Uterus (tissue), 4 donors: ENCODE measurements around the gene ARSI. TPM values are rescaled to one million over a fixed set of nuclear protein-coding genes. Genes with fewer than 3 reads are reported as not detected.

Experiments used
- DNase-seq, 2 donors: peaks; one replicate each; pipeline ENCODE4 v3.0.0-alpha.2; 2019 to 2020
- H3K27ac ChIP-seq, 2 donors: fragments of 200-600 bp; sonication (generic); 1 replicate in 1 of 2; 2 replicates in 1 of 2; pipeline ENCODE4 v1.5.1; 2016 to 2018
- H3K27me3 ChIP-seq, 2 donors: fragments of 200-600 bp; sonication (generic); one replicate each; pipeline ENCODE4 v1.5.1; 2018 to 2019; ENCODE audit warnings: control low read depth in 1 of 2
- H3K36me3 ChIP-seq, 2 donors: fragments of 200-600 bp; sonication (generic); one replicate each; pipeline ENCODE4 v1.5.1; 2019; ENCODE audit warnings: control low read depth in 1 of 2
- H3K4me1 ChIP-seq, 2 donors: fragments of 200-600 bp; sonication (generic); one replicate each; pipeline ENCODE4 v1.5.1; 2018 to 2019; ENCODE audit warnings: control low read depth in 1 of 2
- H3K4me3 ChIP-seq, 2 donors: fragments of 200-600 bp; sonication (generic); 1 replicate in 1 of 2; 2 replicates in 1 of 2; pipeline ENCODE4 v1.5.1; 2018 to 2019; ENCODE audit warnings: mild to moderate bottlenecking in 1 of 2
- H3K9me3 ChIP-seq, 2 donors: fragments of 200-600 bp; sonication (generic); one replicate each; pipeline ENCODE4 v1.5.1; 2019; ENCODE audit warnings: control low read depth in 1 of 2
- POLR2A ChIP-seq, 2 donors: fragments of 450-650 bp; IDR thresholded peaks; one replicate each; pipeline ENCODE4 v1.6.1; 2016; ENCODE audit warnings: antibody characterized with exemption in 2 of 2, mild to moderate bottlenecking in 1 of 2, moderate library complexity in 1 of 2
- intact Hi-C: fragments of 100-400 bp; cut with DNase I; formaldehyde crosslinking; loops from one replicate; pipeline ENCODE4 v1.15.1; 2023; ENCODE audit warnings: low total_unique reads
- total RNA-seq, 4 donors: library from RNA; depleted of rRNA in 3 of 4; stranded (reverse); fragments of >200 nt in 3 of 4; gene quantifications; one replicate each; pipeline versions ENCODE4 v1.1.0 to v1.2.4, GENCODE V29; 2014 to 2023
- TF ChIP-seq, protein P1 (sequence below), 4 experiments: fragments of 200-600 bp in 2 of 4; fragments of 450-650 bp in 2 of 4; sonication (generic) in 2 of 4; IDR thresholded peaks; one replicate each; pipeline ENCODE4 v1.5.1; 2016 to 2019; ENCODE audit warnings: antibody characterized with exemption in 4 of 4, mild to moderate bottlenecking in 2 of 4, moderate library complexity in 1 of 4
- donor health status: DM: yes; HTN: yes; CAD: no.

ARSI gene
- total RNA-seq, 4 donors from 2014 or later, result 4.3 to 15.1 (median 5.7) TPM

- H3K4me3 ChIP-seq, result no peak overlapping the region
- no peaks in the 10 kb centered on the region for H3K36me3 ChIP-seq
- no peaks in the 10 kb centered on the region for H3K27me3 ChIP-seq
- DNase-seq, result no peak
- TF ChIP-seq, protein P1, sequence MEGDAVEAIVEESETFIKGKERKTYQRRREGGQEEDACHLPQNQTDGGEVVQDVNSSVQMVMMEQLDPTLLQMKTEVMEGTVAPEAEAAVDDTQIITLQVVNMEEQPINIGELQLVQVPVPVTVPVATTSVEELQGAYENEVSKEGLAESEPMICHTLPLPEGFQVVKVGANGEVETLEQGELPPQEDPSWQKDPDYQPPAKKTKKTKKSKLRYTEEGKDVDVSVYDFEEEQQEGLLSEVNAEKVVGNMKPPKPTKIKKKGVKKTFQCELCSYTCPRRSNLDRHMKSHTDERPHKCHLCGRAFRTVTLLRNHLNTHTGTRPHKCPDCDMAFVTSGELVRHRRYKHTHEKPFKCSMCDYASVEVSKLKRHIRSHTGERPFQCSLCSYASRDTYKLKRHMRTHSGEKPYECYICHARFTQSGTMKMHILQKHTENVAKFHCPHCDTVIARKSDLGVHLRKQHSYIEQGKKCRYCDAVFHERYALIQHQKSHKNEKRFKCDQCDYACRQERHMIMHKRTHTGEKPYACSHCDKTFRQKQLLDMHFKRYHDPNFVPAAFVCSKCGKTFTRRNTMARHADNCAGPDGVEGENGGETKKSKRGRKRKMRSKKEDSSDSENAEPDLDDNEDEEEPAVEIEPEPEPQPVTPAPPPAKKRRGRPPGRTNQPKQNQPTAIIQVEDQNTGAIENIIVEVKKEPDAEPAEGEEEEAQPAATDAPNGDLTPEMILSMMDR (IDR thresholded peaks at IDR 0.05), result no peak
- TF ChIP-seq POLR2A (IDR thresholded peaks at IDR 0.05), result no peak
- peak overlapping the region; percentile 36 to 74 for H3K27ac ChIP-seq
- peaks cover 0 to 9% of the 10 kb centered on the region in 2 donors for H3K4me1 ChIP-seq
- no peaks in the 10 kb centered on the region for H3K9me3 ChIP-seq
- intact Hi-C loops, result no loop called here
These were observed 16.7 kb upstream of the ARSI start for GRCh38 chr5:150319484-150319790.

DNA sequence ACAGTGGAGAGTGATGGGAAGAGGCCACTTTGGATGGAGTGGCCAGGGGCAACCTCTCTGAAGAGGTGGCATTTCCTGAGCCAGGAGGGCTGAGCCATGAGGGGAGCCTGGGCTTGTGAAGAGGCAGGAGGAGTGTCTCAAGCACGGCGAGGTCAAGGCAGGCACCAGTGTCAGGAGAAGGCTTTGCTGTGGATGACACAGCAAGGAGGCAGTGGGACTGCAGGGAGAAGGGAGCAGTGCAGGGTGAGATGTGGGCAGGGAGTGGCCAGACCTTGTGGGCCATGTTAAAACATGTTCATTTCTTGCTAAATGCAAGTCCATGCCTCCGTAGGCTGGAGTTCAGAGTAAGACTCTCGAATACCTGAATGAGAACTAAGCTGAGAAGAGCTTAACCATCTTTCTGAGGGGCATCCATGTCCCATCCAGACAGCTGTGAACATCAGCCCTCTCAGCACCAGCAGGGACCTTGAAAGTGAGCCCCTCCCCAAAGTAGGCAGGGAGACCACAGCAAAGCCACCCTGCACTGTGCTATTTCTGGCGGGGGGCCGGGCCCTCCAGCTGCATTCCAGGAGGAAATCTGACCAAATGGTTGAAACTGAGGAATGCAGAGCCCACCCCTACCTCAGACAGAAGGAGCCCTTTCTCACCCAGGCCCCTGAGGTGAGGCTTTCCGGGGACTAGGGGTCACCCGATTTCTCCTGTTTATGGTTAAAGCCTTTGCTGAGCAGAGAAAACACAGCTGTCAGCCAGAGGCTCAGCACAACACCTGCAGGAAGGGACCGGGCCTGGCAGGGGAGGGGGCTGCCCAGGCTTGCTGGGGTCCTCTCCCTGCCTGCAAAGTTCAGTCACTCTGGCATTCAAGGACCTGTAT is 16.1 kb upstream of the ARSI start:
- H3K27me3 ChIP-seq, result no peaks in the 10 kb centered on the region
- intact Hi-C loops, result no loop called here
- TF ChIP-seq, protein P1 (IDR thresholded peaks at IDR 0.05), result no peak
- no peak for TF ChIP-seq POLR2A (IDR thresholded peaks at IDR 0.05)
- no peaks in the 10 kb centered on the region for H3K36me3 ChIP-seq
- peak overlapping the region; percentile 65 to 74 for H3K27ac ChIP-seq
- no peaks in the 10 kb centered on the region for H3K9me3 ChIP-seq
- peaks cover 0 to 9% of the 10 kb centered on the region in 2 donors for H3K4me1 ChIP-seq
- DNase-seq, result no peak
- H3K4me3 ChIP-seq, result no peak overlapping the region

DNA sequence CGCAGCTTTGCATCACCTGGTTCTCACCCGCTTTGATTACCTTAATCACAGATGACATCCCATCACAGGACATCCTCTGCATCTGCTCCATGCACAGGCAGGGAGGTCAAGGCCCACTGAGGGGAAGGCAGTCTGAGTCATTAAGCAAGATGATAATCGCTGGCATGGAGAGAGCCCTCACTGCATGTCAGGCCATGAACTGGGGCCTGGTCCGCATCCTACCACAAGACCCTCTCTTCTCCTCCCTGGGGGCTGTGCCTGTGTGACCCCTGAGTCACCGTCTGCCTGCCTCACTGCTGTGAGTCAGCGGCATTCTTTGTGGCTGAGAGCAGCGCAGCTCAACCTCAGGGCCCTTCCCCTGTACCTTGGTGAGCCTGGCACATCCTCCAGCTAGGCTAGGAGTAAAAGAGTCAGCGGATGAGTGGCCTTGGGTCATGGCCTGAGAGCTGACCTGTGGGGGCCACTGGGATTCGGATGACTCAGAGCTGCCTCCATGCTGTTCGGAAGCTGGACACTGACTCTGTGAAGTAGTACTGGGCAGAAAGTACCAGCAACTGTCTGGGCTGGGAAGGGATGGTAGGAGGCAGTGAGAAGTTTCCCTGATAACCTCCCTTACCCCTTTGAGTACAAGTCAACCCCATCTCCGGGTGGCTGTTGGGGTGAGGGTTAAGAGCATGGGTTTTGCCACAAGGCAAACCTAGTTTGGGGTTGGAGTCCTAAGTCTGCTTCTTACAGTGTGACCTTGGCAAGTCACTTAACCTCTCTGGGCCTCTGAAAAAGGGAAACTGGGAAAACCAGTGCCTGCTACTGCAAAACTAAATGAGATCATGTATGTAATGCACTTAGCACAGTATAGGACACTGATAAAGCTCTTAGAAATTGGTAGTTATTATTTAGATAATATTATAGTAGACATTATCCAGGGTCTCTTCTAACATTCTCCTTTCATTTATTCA is 14.6 kb upstream of the ARSI start:
- TF ChIP-seq POLR2A (IDR thresholded peaks at IDR 0.05), result no peak
- TF ChIP-seq, protein P1 (IDR thresholded peaks at IDR 0.05), result no peak
- Histone ChIP-seq H3K9me3 (no peaks in the 10 kb centered on the region), H3K4me1 (peaks cover 0 to 9% of the 10 kb centered on the region in 2 donors), H3K27me3 (no peaks in the 10 kb centered on the region), H3K4me3 (no peak overlapping the region), H3K36me3 (no peaks in the 10 kb centered on the region), H3K27ac (peak overlapping the region; percentile 65 to 74)
- intact Hi-C loops, result no loop called here
- peak in 1 of 2 donors; percentile 76 for DNase-seq

- no peaks in the 10 kb centered on the region for H3K9me3 ChIP-seq
- H3K4me3 ChIP-seq, result no peak overlapping the region
- TF ChIP-seq POLR2A (IDR thresholded peaks at IDR 0.05), result no peak
- TF ChIP-seq, protein P1 (IDR thresholded peaks at IDR 0.05), result no peak
- intact Hi-C loops, result no loop called here
- no peaks in the 10 kb centered on the region for H3K27me3 ChIP-seq
- no peak for DNase-seq
- H3K4me1 ChIP-seq, result peaks cover 0 to 9% of the 10 kb centered on the region in 2 donors
- H3K27ac ChIP-seq, result peak overlapping the region; percentile 65 to 74
- H3K36me3 ChIP-seq, result no peaks in the 10 kb centered on the region
These were observed 13.6 kb upstream of the ARSI start for GRCh38 chr5:150316320-150316719.
